ENCODE data around the gene ATP6V0A1. TPM values are rescaled to one million over a fixed set of nuclear protein-coding genes. Genes with fewer than 3 reads are reported as not detected.
"Not testable (repeated sequence)": the region's sequence is repeated elsewhere in the genome, so short reads cannot be mapped to it uniquely, and the experiment has no call there.

ATP6V0A1 gene
- total RNA-seq, 3 donors from 2014 or later = 88.5 to 105 (median 95.6) TPM

- intact Hi-C loops (cut with DNase I, micrococcal nuclease) = no loop called here
- TF ChIP-seq, protein P1, sequence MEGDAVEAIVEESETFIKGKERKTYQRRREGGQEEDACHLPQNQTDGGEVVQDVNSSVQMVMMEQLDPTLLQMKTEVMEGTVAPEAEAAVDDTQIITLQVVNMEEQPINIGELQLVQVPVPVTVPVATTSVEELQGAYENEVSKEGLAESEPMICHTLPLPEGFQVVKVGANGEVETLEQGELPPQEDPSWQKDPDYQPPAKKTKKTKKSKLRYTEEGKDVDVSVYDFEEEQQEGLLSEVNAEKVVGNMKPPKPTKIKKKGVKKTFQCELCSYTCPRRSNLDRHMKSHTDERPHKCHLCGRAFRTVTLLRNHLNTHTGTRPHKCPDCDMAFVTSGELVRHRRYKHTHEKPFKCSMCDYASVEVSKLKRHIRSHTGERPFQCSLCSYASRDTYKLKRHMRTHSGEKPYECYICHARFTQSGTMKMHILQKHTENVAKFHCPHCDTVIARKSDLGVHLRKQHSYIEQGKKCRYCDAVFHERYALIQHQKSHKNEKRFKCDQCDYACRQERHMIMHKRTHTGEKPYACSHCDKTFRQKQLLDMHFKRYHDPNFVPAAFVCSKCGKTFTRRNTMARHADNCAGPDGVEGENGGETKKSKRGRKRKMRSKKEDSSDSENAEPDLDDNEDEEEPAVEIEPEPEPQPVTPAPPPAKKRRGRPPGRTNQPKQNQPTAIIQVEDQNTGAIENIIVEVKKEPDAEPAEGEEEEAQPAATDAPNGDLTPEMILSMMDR (IDR thresholded peaks at IDR 0.05) = no peak
- no peak for DNase-seq
- Histone ChIP-seq H3K4me1 (ENCODE audit: low read depth) (no peaks in the 10 kb centered on the region), H3K9me3 (no peaks in the 10 kb centered on the region), H3K36me3 (ENCODE audit: low read depth) (no peaks in the 10 kb centered on the region), H3K4me3 (no peak overlapping the region)
- no peak for ATAC-seq
Observed at GRCh38 chr17:42413464-42414040, 45.1 kb upstream of the ATP6V0A1 start.

- TF ChIP-seq, protein P1 (IDR thresholded peaks at IDR 0.05) = no peak
- H3K9me3 ChIP-seq = no peaks in the 10 kb centered on the region
- ATAC-seq = peak; percentile 48
- peak in 1 of 3 donors; percentile 26 for DNase-seq
- H3K36me3 ChIP-seq (ENCODE audit: low read depth) = no peaks in the 10 kb centered on the region
- no peak overlapping the region for H3K4me3 ChIP-seq
- intact Hi-C loops (cut with DNase I, micrococcal nuclease) = no loop called here
- H3K4me1 ChIP-seq (ENCODE audit: low read depth) = no peaks in the 10 kb centered on the region
Observed at GRCh38 chr17:42414704-42415409, 43.8 kb upstream of the ATP6V0A1 start.

DNA sequence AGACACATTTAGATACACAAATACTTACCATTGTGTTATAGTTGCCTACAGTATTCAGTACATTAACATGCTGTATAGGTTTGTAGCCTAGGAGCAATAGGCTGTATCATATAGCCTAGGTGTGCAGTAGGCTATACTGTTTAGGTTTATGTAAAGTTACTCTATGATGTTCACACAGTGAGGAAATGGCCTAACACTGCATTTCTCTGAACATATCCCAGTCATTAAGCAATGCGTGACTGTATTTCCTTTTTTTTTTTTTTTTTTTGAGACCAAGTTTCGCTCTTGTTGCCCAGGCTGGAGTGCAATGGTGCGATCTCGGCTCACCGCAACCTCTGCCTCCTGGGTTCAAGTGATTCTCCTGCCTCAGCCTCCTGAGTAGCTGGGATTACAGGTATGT is 40.7 kb upstream of the ATP6V0A1 start:
- intact Hi-C loops (cut with DNase I, micrococcal nuclease); H3K9me3 ChIP-seq; H3K36me3 ChIP-seq (ENCODE audit: low read depth); H3K4me3 ChIP-seq; DNase-seq; ATAC-seq: not testable (repeated sequence)
- peaks cover 15% of the 10 kb centered on the region for H3K4me1 ChIP-seq (ENCODE audit: low read depth)

DNA sequence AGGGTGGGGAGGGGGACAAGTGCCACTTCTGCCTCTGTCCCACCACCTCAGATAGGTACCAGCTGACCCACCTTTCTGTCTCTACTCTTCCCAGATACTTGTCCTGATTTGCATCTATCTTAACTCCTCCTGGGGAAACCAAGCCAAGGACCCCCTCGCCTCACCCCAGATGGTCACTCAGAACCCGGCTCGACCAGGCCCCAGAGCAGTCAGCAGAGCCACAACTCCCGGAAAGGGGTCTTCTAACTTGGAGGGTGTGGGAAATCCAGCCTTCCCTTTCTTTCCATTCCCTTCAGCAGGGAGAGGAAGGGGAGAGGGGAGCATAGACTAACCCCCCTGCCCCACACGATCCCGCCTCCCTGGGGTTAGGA is 37.6 kb upstream of the ATP6V0A1 start:
- no peak for ATAC-seq
- no peak overlapping the region for H3K4me3 ChIP-seq
- intact Hi-C loops (cut with DNase I, micrococcal nuclease) = loop anchor here in 1 of 2 donors (10.0 kb wide), 1 partner anchor 94 kb away; no protein-coding TSS in a partner anchor
- H3K4me1 ChIP-seq (ENCODE audit: low read depth) = peaks cover 19% of the 10 kb centered on the region
- TF ChIP-seq, protein P1 (IDR thresholded peaks at IDR 0.05) = no peak
- no peaks in the 10 kb centered on the region for H3K9me3 ChIP-seq
- no peaks in the 10 kb centered on the region for H3K36me3 ChIP-seq (ENCODE audit: low read depth)
- DNase-seq = no peak

GRCh38 chr17:42421507-42422338 is 37.0 kb upstream of the ATP6V0A1 start:
- Histone ChIP-seq H3K36me3 (ENCODE audit: low read depth) (no peaks in the 10 kb centered on the region), H3K9me3 (no peaks in the 10 kb centered on the region), H3K4me3 (peak overlapping the region; percentile 33), H3K4me1 (ENCODE audit: low read depth) (peaks cover 19% of the 10 kb centered on the region)
- DNase-seq (peak in 2 of 3 donors; percentile 49 to 58), ATAC-seq (peak; percentile 29)
- TF ChIP-seq, protein P1 (IDR thresholded peaks at IDR 0.05) = no peak
- intact Hi-C loops (cut with DNase I, micrococcal nuclease) = loop anchor here in 1 of 2 donors (10.0 kb wide), 1 partner anchor 93 kb away; no protein-coding TSS in a partner anchor

Data from mucosa of descending colon (tissue), 3 donors.